Thoracic aorta (tissue), 2 donors: ENCODE data around the gene ATG7. TPM values are rescaled to one million over a fixed set of nuclear protein-coding genes. Genes with fewer than 3 reads are reported as not detected.

ENCODE experiments used
- ATAC-seq: fragments of 150-250 bp; one replicate; pipeline ENCODE4 v1.8.0; 2017; ENCODE audit warnings: low read depth; ENCODE audit not compliant: insufficient number of reproducible peaks, low FRiP score
- DNase-seq: peaks from one replicate; pipeline ENCODE4 v3.0.0-alpha.2; 2020; ENCODE audit warnings: low spot score
- H3K27ac ChIP-seq, 2 donors: fragments of 200-600 bp; sonication (generic); 1 replicate in 1 of 2; 2 replicates in 1 of 2; pipeline ENCODE4 v1.5.1; 2016; ENCODE audit warnings: mild to moderate bottlenecking in 2 of 2, moderate library complexity in 2 of 2
- H3K27me3 ChIP-seq: fragments of 200-600 bp; sonication (generic); replicated peaks from 2 replicates; pipeline ENCODE4 v1.6.0; 2016; ENCODE audit warnings: mild to moderate bottlenecking; ENCODE audit not compliant: insufficient read depth
- H3K36me3 ChIP-seq: fragments of 200-600 bp; sonication (generic); one replicate; pipeline ENCODE4 v1.5.1; 2016
- H3K4me1 ChIP-seq, 2 donors: fragments of 200-600 bp; sonication (generic); 1 replicate in 1 of 2; 2 replicates in 1 of 2; pipeline versions ENCODE4 v1.5.1 to v1.6.0; 2016; ENCODE audit warnings: low read depth in 2 of 2, mild to moderate bottlenecking in 1 of 2; ENCODE audit not compliant: control insufficient read depth in 1 of 2
- H3K4me3 ChIP-seq: fragments of 200-600 bp; sonication (generic); 2 replicates; pipeline ENCODE4 v1.5.1; 2016; ENCODE audit warnings: mild to moderate bottlenecking
- H3K9me3 ChIP-seq: fragments of 200-600 bp; sonication (generic); 2 replicates; pipeline ENCODE4 v1.5.1; 2016
- total RNA-seq, 2 donors: library from RNA; depleted of rRNA; stranded (reverse); fragments of >200 nt; gene quantifications; one replicate each; pipeline versions ENCODE4 v1.1.0 to v1.2.3, GENCODE V29; 2016
- TF ChIP-seq, protein P1 (sequence below): fragments of 200-600 bp; sonication (generic); IDR thresholded peaks from one replicate; pipeline ENCODE4 v1.5.1; 2019; ENCODE audit warnings: antibody characterized with exemption

ATG7 gene
- total RNA-seq, 2 donors from 2014 or later, result 56.6 to 88.3 TPM

- peaks cover 0 to 10% of the 10 kb centered on the region in 2 donors for H3K4me1 ChIP-seq
- no peak overlapping the region for H3K4me3 ChIP-seq
- H3K9me3 ChIP-seq, result no peaks in the 10 kb centered on the region
- H3K27me3 ChIP-seq, result no peaks in the 10 kb centered on the region
- no peaks in the 10 kb centered on the region for H3K36me3 ChIP-seq
- TF ChIP-seq, protein P1, sequence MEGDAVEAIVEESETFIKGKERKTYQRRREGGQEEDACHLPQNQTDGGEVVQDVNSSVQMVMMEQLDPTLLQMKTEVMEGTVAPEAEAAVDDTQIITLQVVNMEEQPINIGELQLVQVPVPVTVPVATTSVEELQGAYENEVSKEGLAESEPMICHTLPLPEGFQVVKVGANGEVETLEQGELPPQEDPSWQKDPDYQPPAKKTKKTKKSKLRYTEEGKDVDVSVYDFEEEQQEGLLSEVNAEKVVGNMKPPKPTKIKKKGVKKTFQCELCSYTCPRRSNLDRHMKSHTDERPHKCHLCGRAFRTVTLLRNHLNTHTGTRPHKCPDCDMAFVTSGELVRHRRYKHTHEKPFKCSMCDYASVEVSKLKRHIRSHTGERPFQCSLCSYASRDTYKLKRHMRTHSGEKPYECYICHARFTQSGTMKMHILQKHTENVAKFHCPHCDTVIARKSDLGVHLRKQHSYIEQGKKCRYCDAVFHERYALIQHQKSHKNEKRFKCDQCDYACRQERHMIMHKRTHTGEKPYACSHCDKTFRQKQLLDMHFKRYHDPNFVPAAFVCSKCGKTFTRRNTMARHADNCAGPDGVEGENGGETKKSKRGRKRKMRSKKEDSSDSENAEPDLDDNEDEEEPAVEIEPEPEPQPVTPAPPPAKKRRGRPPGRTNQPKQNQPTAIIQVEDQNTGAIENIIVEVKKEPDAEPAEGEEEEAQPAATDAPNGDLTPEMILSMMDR, result no peak
- H3K27ac ChIP-seq, result no peak overlapping the region
- ATAC-seq (no peak), DNase-seq (no peak)
Measured at GRCh38 chr3:11245276-11245675, 26.9 kb upstream of the ATG7 start.

DNA sequence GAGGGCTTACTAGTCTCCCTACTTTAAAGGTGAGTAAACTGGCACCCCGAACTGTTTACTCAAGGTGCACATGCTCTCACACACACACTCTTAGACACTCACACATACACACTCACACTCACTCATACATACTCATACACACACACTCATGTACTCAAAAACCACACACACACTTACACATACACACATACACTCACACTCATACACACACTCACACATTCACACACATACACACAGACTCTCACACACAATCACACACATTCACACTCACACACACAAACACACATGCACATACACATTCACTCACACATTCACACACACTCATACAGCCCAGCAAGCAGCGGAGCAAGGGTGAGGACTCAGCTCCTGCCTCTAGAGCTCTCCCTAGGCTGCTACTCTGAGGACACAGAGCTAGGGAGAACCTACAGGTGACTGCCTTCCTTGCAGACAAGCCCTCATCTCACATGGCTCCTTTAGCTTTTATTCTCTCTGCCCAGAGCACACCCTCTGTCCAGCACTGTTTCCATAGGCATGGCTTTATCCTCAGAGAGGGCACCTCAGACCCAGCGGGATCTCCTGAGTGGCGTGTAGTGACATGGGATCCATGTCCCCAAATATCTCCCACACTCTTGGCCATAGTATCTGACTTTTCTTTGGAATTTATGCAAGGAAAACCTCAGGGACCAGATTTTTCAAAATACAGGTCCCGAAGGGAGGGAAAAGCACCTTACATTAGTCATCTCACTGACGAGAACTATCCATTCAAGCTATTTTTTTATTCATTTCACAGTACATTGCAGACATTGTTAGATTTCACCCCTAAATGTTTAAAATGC is 26.2 kb upstream of the ATG7 start:
- Histone ChIP-seq H3K4me3 (no peak overlapping the region), H3K4me1 (peaks cover 0 to 10% of the 10 kb centered on the region in 2 donors), H3K36me3 (no peaks in the 10 kb centered on the region), H3K9me3 (no peaks in the 10 kb centered on the region), H3K27ac (no peak overlapping the region), H3K27me3 (no peaks in the 10 kb centered on the region)
- ATAC-seq, result no peak
- no peak for DNase-seq
- TF ChIP-seq, protein P1, result no peak

- H3K36me3 ChIP-seq, result no peaks in the 10 kb centered on the region
- H3K27me3 ChIP-seq, result no peaks in the 10 kb centered on the region
- TF ChIP-seq, protein P1, result no peak
- no peak for DNase-seq
- no peak overlapping the region for H3K27ac ChIP-seq
- ATAC-seq, result no peak
- H3K4me1 ChIP-seq, result peaks cover 0 to 10% of the 10 kb centered on the region in 2 donors
- H3K9me3 ChIP-seq, result no peaks in the 10 kb centered on the region
- no peak overlapping the region for H3K4me3 ChIP-seq
Measured at GRCh38 chr3:11246663-11246970, 25.6 kb upstream of the ATG7 start.

DNA sequence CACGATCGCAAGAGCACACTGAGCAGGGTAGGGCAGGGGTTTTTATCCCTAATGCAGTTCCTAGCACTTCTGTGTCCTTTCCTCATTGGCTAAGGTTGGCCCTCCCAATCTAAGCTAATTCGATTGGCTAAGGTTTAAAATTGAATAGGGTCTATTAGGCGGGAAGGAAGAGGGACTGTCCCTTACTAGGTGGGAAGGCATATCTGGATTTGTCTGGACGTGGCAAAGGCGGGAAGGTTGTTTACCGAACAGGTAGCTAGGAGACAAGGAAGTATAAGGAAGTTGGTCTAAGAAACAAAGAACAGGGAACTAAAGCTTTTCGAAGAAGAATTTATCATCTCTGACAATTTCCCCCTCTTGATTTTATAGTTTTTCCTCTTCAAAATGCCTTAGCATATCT is 24.8 kb upstream of the ATG7 start:
- H3K9me3 ChIP-seq, result no peaks in the 10 kb centered on the region
- ATAC-seq, result no peak
- H3K27me3 ChIP-seq, result no peaks in the 10 kb centered on the region
- no peak for DNase-seq
- H3K4me1 ChIP-seq, result peaks cover 0 to 10% of the 10 kb centered on the region in 2 donors
- TF ChIP-seq, protein P1, result no peak
- no peak overlapping the region for H3K4me3 ChIP-seq
- H3K27ac ChIP-seq, result no peak overlapping the region
- H3K36me3 ChIP-seq, result no peaks in the 10 kb centered on the region

GRCh38 chr3:11248596-11248995 is 23.6 kb upstream of the ATG7 start:
- no peak for DNase-seq

More at GRCh38 chr3:11248596-11248995, 23.6 kb upstream of the ATG7 start:
- no peak overlapping the region for H3K27ac ChIP-seq
- H3K9me3 ChIP-seq, result no peaks in the 10 kb centered on the region
- TF ChIP-seq, protein P1, result no peak
- H3K4me3 ChIP-seq, result no peak overlapping the region
- H3K27me3 ChIP-seq, result no peaks in the 10 kb centered on the region
- peaks cover 0 to 10% of the 10 kb centered on the region in 2 donors for H3K4me1 ChIP-seq
- H3K36me3 ChIP-seq, result no peaks in the 10 kb centered on the region
- ATAC-seq, result no peak
